Measurements from ENCODE around the gene CLCN6. TPM values are rescaled to one million over a fixed set of nuclear protein-coding genes. Genes with fewer than 3 reads are reported as not detected.

The CLCN6 gene
- polyA plus RNA-seq, 2 of the 4 experiments (the other 2 are of a cell fraction): 5.7 to 9.0 TPM

- TF ChIP-seq CTCF (IDR thresholded peaks at IDR 0.05) (no peak), KDM5A (IDR thresholded peaks at IDR 0.05) (no peak), SMC3 (IDR thresholded peaks at IDR 0.05) (no peak), PHF8 (IDR thresholded peaks at IDR 0.05; ENCODE audit: borderline replicate concordance, low read depth) (no peak), RCOR1 (IDR thresholded peaks at IDR 0.05; ENCODE audit: low read depth, low read length) (no peak), FOSB (CRISPR knock-in tag; IDR thresholded peaks at IDR 0.05) (no peak), RFX5 (IDR thresholded peaks at IDR 0.05) (no peak), RAD21 (conservative IDR thresholded peaks at IDR 0.05 in 1 of 2, IDR thresholded peaks at IDR 0.05 in 1 of 2) (no peak), POLR2AphosphoS2 (conservative IDR thresholded peaks at IDR 0.05; ENCODE audit: low read length) (no peak)
These were observed 12.2 kb upstream of the CLCN6 start (continued) for GRCh38 chr1:11793819-11794218.

GRCh38 chr1:11794446-11795237, 11.3 kb upstream of the CLCN6 start:
- TF ChIP-seq CHD2 (IDR thresholded peaks at IDR 0.05; ENCODE audit: low read length, partially characterized antibody): no peak
- TF ChIP-seq CBX8 (IDR thresholded peaks at IDR 0.05): no peak
- TF ChIP-seq ZNF302 (CRISPR knock-in tag; IDR thresholded peaks at IDR 0.05): no peak
- no peak for TF ChIP-seq NR3C1 (IDR thresholded peaks at IDR 0.05)
- no peak for TF ChIP-seq HMGXB4 (CRISPR knock-in tag; IDR thresholded peaks at IDR 0.05; ENCODE audit: borderline replicate concordance)
- TF ChIP-seq CHD4 (IDR thresholded peaks at IDR 0.05; ENCODE audit: borderline replicate concordance): no peak
- TF ChIP-seq KDM1A (IDR thresholded peaks at IDR 0.05; ENCODE audit: low read depth): no peak
- no peak for TF ChIP-seq FOSL2 (IDR thresholded peaks at IDR 0.05)
- TF ChIP-seq FOSL2 (CRISPR knock-in tag; IDR thresholded peaks at IDR 0.05): no peak
- no peak for TF ChIP-seq CBX2 (IDR thresholded peaks at IDR 0.05; ENCODE audit: borderline replicate concordance, low read depth)
- no peak for TF ChIP-seq POLR2A (IDR thresholded peaks at IDR 0.05; ENCODE audit: low read length)
- no peak for TF ChIP-seq GATA3 (IDR thresholded peaks at IDR 0.05; ENCODE audit: borderline replicate concordance)
- TF ChIP-seq HEYL (CRISPR knock-in tag; IDR thresholded peaks at IDR 0.05): no peak
- no peak for TF ChIP-seq EP300 (IDR thresholded peaks at IDR 0.05)
- TF ChIP-seq NPAS2 (CRISPR knock-in tag; IDR thresholded peaks at IDR 0.05; ENCODE audit: borderline replicate concordance): no peak
- no peak for TF ChIP-seq BCL3 (IDR thresholded peaks at IDR 0.05)
- TF ChIP-seq JUN (IDR thresholded peaks at IDR 0.05): no peak
- TF ChIP-seq TFCP2L1 (CRISPR knock-in tag; IDR thresholded peaks at IDR 0.05): no peak
- TF ChIP-seq SREBF2 (IDR thresholded peaks at IDR 0.05): no peak
- no peak for TF ChIP-seq ELK1 (IDR thresholded peaks at IDR 0.05; ENCODE audit: low read depth, low read length)
- TF ChIP-seq ZC3H11A (IDR thresholded peaks at IDR 0.05): no peak
- POLR2A ChIA-PET: no interaction called here
- DNase-seq (ENCODE audit: low read depth in 1 of 2, low spot score in 1 of 2) (no peak), FAIRE-seq (no peak), ATAC-seq (no peak)
- Histone ChIP-seq H3K9me3 (no peaks in the 10 kb centered on the region), H3K27ac (no peak overlapping the region), H3K4me2 (no peak overlapping the region), H3K4me3 (no peak overlapping the region), H3K4me1 (peaks cover 12% of the 10 kb centered on the region)
- CTCF ChIA-PET: interaction anchor here (1.1 to 2.7 kb wide), 2 partner anchors 9 to 46 kb away, joined by 3 to 15 read pairs; no protein-coding TSS in a partner anchor
- WGBS (ENCODE audit: missing lambda C conversion rate): 85% methylated on average over 13 of the region's 19 CpGs

Data from A549 (cell line).